CD4-positive, alpha-beta T cell treated with Interleukin-21 for 1 hour (primary cell): ENCODE measurements around the gene CRYBG2.
A peak's percentile ranks its signal among the peaks of the same experiment; 100 is the strongest.

ENCODE experiments used
- DNase-seq: peaks from one replicate; pipeline ENCODE4 v3.0.0-alpha.2; 2020

CRYBG2 gene

GRCh38 chr1:26279456-26280332, 74.2 kb downstream of the CRYBG2 start, which contains the start of gene SH3BGRL3:
Gene SH3BGRL3, plus strand, starts transcription at chr1:26280086. Its CDS starts 70 bp downstream, at chr1:26280156.
- peak; percentile 85 for DNase-seq

- DNase-seq, result peak; percentile 42
Observed at GRCh38 chr1:26278724-26279455, 75.0 kb downstream of the CRYBG2 start.

- DNase-seq, result no peak
Observed at GRCh38 chr1:26278303-26278702, 75.6 kb downstream of the CRYBG2 start.

- DNase-seq, result no peak
Observed at GRCh38 chr1:26277719-26278118, 76.2 kb downstream of the CRYBG2 start.

- no peak for DNase-seq
Observed at GRCh38 chr1:26277261-26277661, 76.7 kb downstream of the CRYBG2 start.

GRCh38 chr1:26276432-26276838, 77.5 kb downstream of the CRYBG2 start:
- no peak for DNase-seq

- peak; percentile 80 for DNase-seq
Observed at GRCh38 chr1:26275580-26276431, 78.1 kb downstream of the CRYBG2 start.

- no peak for DNase-seq
Observed at GRCh38 chr1:26274801-26275425, 79.0 kb downstream of the CRYBG2 start.
